AG08396 (cell line): ENCODE results near the gene ATAT1.

Experiments
- DNase-seq: peaks from one replicate; pipeline ENCODE4 v3.0.0; 2012; ENCODE audit warnings: low spot score, mixed read lengths

ATAT1 gene

GRCh38 chr6:30613251-30614043 lies 13.2 kb upstream of the ATAT1 start:
- no peak for DNase-seq

GRCh38 chr6:30614044-30614842 lies 12.4 kb upstream of the ATAT1 start:
- no peak for DNase-seq

- peak; percentile 85 for DNase-seq
Measured at GRCh38 chr6:30614843-30615218, 11.8 kb upstream of the ATAT1 start.

GRCh38 chr6:30615219-30615957 lies 11.3 kb upstream of the ATAT1 start:
- no peak for DNase-seq

GRCh38 chr6:30615958-30616810 lies 10.5 kb upstream of the ATAT1 start:
- DNase-seq: no peak

- peak; percentile 93 for DNase-seq
Measured at GRCh38 chr6:30616811-30617564, 9.7 kb upstream of the ATAT1 start, which contains the start of gene PPP1R10. Gene PPP1R10, minus strand, starts transcription at chr6:30617243. Its CDS starts 7,299 bp downstream, at chr6:30609944.

GRCh38 chr6:30617565-30618269 lies 9.0 kb upstream of the ATAT1 start, which contains the start of gene MRPS18B:
Gene MRPS18B, plus strand, starts transcription at chr6:30617840. Its CDS starts 26 bp downstream, at chr6:30617866.
- DNase-seq: peak; percentile 92

- DNase-seq: no peak
Measured at GRCh38 chr6:30618270-30618797, 8.3 kb upstream of the ATAT1 start.

GRCh38 chr6:30619561-30619960 lies 7.1 kb upstream of the ATAT1 start:
- no peak for DNase-seq

GRCh38 chr6:30625511-30625910 lies 1.2 kb upstream of the ATAT1 start:
- no peak for DNase-seq

- DNase-seq: no peak
Measured at GRCh38 chr6:30635834-30636233, 9.2 kb downstream of the ATAT1 start.

- DNase-seq: no peak
Measured at GRCh38 chr6:30640481-30640880, 13.8 kb downstream of the ATAT1 start.

GRCh38 chr6:30641048-30641447 lies 14.4 kb downstream of the ATAT1 start:
- no peak for DNase-seq

GRCh38 chr6:30643656-30644055 lies 17.0 kb downstream of the ATAT1 start:
- no peak for DNase-seq

GRCh38 chr6:30644769-30645168 lies 18.1 kb downstream of the ATAT1 start:
- no peak for DNase-seq

- no peak for DNase-seq
Measured at GRCh38 chr6:30645989-30646388, 19.3 kb downstream of the ATAT1 start.

GRCh38 chr6:30646450-30647241 lies 20.0 kb downstream of the ATAT1 start, which contains the start of gene C6orf136:
Gene C6orf136, plus strand, starts transcription at chr6:30647133. Its CDS starts 99 bp downstream, at chr6:30647232.
- peak; percentile 99 for DNase-seq

- DNase-seq: peak; percentile 84
Measured at GRCh38 chr6:30647242-30648116, 20.8 kb downstream of the ATAT1 start.
